Measurements from ENCODE around the gene SAMD14.

The SAMD14 gene

GRCh38 chr17:50165066-50165465 is 35.1 kb upstream of the SAMD14 start:
- no peak for DNase-seq (ENCODE audit: low read depth)

GRCh38 chr17:50164697-50164988 is 34.7 kb upstream of the SAMD14 start:
- DNase-seq (ENCODE audit: low read depth) = no peak

DNA sequence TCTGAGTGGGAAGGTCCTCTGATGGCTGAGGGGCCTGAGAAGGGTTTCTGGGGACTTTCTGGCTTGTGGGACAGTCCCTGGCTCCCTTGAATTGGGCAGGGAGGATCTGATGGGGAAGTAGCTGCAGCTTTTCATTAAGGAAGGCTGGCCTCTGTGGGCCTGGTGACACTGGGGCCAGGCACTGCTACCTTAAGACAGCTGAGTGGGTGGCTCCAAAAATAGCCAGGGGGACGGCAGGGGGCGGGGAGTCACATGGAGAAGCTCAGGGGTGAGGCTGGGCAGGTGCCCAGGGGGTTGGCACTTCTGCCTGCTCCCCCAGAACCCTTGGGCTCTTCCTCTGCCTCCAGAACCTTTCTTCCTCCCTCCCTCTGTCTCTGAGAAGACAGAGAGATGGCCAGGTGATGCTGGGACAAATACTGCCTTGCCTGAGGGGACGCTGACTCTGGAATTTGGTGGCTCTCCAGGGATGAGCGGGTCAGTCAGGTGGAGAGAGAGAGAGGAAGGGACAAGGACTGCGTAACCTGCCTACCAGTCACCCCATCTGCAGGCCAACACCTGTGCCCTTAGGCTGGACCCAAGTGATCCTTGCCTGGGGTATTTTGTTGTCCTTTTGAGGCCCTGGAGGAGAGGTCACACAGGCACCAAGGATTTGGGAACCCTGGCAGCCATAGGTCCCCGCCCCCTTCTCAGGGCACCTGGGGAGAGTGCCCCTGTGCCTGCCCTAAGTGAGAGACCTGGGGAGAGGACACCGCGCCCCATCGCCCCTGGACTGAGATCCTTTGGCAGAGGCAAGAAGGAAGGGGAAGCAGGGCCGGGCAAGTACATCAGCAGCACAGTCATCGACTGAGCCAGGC is 34.1 kb upstream of the SAMD14 start:
- no peak for DNase-seq (ENCODE audit: low read depth)

DNA sequence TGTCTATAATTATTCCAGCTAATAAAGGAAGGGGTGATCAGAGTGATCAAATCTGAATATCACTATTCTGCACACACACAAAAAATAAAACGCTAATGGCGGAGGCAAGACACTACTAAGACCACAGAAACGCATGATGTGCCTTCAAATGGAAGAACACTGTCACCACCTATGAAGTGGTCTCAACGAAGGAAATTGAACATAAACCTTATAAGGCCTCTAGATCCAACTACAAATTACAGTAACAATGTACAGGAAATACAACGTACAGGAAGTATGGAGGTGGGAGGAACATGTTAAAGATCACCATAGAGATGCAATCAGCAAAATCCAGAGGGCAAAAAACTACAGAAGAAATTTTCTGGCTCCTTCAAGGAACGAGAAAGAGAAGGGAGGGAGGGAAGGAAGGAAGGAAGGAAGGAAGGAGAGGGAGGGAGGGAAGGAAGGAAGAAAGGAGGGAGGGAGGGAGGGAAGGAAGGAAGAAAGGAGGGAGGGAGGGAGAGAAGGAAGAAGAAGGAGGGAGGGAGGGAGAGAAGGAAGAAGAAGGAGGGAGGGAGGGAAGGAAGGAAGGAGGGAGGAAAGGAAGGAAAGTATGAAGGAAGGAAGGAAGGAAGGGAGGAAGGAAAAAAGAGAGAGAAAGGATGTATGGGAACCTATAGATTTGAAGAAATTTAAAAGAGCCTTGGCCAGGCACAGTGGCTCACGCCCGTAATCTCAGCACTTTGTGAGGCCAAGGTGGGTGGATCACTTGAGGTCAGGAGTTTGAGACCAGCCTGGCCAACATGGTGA is 32.7 kb upstream of the SAMD14 start:
- no peak for DNase-seq (ENCODE audit: low read depth)

- no peak for DNase-seq (ENCODE audit: low read depth)
These were observed 31.9 kb upstream of the SAMD14 start for GRCh38 chr17:50161911-50162288.

DNA sequence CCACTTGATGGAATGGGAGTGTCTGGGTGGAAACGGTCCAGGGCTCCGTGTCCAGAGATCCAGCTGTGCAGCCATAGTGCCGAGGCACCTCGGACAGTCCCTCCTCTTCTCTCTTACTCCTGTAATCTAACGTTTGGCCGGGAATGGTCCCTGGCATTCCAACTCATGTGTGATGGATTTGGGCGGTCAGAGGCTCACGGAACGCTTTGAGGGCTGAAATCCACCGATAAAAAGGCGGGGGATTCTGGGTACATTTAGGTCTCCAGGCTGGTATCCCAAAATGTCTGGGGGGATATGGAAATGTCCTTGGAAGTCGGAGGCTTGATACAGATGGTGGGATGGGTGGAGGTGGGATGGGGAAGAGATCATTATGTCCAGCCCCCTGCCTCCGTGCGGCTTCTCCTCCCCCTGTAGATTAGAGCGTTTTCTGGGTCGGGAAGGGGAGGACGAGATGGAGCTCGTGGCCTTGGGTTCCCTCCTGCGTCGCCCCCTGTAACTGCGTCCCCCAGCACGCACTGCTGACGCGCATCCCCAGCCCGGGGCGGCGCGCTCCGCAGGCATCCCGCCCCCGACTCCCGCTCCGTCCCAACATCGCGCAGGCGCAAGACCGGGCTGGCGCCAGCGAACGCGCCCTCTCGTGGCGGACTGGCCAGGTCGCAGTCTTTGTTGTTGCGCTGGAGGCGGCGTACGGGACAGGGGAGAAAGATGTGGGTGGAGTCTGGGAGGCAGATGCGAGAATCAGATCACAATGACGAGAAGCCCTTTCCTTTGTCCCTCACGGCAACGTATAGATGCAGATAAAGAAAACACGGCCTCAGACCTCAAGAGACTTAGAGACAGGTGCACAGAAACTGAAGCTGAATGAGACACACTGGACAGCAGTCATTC is 31.3 kb upstream of the SAMD14 start:
- peak; percentile 46 for DNase-seq (ENCODE audit: low read depth)

GRCh38 chr17:50157891-50158290 is 27.9 kb upstream of the SAMD14 start:
- DNase-seq (ENCODE audit: low read depth) = no peak

GRCh38 chr17:50155115-50155819 is 25.3 kb upstream of the SAMD14 start:
- no peak for DNase-seq (ENCODE audit: low read depth)

- no peak for DNase-seq (ENCODE audit: low read depth)
These were observed 24.6 kb upstream of the SAMD14 start for GRCh38 chr17:50154604-50155003.

- no peak for DNase-seq (ENCODE audit: low read depth)
These were observed 24.0 kb upstream of the SAMD14 start for GRCh38 chr17:50153650-50154575.

GRCh38 chr17:50152736-50153135 is 22.8 kb upstream of the SAMD14 start:
- no peak for DNase-seq (ENCODE audit: low read depth)

DNA sequence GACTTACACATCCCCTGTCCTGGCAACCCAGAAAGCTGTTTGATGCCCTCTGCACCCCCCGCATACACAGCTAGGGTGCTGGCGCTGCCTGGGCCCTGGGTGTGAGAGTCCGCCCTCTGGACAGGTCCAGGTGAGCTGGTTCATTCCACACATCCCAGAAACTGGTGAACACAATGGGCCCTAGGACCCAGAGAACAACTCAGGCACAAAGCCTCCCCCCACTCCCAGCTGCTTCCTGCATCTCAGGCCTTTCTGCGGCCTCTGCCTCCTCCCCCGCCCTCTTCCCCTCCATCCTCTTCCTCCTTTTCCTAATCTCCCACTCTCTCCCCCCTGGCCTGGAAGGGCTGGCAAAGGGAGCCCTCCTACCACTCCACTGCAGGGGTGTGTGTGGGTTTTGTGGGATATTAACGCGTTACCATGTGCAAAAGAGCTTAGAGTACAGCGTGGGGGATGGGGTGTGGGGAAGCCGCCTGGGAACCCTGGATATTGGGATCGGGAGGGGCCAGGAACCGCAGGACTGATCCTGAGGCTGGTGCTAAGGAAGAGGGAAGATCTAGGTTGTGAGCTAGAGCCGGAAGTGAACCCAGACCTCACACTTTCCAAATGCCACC is 22.1 kb upstream of the SAMD14 start:
- peak; percentile 44 for DNase-seq (ENCODE audit: low read depth)

DNA sequence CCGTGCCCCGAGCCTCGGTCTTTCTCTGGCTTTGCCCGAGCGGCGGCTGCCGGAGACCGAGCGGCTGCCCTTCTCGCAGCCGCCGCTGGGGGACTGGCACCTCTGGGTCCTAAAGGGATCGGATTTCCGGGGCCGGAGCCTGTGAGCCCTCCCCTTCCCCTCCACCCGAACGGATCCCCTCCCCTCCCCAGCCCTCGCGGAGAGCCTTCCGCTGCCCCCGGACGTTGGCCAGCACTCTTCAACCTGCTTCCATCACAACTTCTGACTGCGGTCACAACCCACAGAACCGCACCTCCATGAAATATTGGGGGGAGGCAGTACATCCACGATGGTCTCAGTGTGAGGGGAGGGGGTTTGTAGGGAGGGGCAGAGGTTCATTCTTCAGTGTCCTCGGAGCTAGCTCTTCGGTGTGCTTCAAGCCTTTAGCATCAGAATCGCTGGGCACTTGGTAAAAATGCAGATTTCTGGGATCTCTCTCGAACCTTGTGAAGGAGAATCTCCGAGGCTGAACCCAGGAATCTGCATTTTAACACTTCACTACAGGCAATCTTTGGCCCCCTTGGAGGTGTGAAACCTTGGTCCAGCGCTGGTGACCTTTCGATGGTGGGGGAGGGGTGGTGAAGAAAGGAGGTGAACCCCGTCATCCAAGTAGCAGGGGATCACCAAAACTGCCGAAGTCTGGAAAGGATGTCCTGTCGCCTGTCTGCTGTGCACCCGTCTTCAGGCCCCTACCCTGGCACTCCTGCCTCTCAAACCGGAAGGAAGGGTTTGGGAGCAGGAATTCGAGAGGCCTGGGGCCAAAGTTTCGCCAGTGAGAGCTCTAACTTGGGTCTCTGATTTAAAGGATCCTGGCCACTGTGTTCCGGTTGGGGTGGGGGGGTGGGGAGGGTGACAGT is 21.3 kb upstream of the SAMD14 start:
- peak; percentile 58 for DNase-seq (ENCODE audit: low read depth)

GRCh38 chr17:50150354-50151040 is 20.5 kb upstream of the SAMD14 start, which contains the start of gene PPP1R9B:
TSS of gene PPP1R9B (minus strand) at chr17:50150677. CDS start at chr17:50150513, 164 bp downstream.
- no peak for DNase-seq (ENCODE audit: low read depth)

GRCh38 chr17:50149417-50150353 is 19.7 kb upstream of the SAMD14 start:
- DNase-seq (ENCODE audit: low read depth) = no peak

DNA sequence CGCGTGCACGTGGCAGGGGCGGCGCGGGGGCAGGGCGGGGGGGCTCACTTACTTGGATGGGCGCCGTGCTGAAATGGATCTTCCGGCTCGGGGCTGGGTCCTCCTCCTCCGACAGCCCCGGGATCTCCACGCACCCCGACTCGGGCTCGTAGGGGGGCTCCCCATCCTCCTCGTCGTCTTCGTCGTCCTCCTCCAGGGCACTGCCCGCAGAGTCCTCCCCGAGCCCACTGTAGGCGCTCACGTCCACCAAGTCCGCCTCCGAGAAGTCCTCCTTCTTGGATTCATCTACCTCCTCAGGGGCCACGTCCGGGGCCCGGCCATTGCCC is 19.1 kb upstream of the SAMD14 start:
- DNase-seq (ENCODE audit: low read depth) = no peak

- no peak for DNase-seq (ENCODE audit: low read depth)
These were observed 18.5 kb upstream of the SAMD14 start for GRCh38 chr17:50148226-50149090.

Measured in non-pigmented ciliary epithelial cell (primary cell).